PC-3 (cell line): ENCODE measurements around the gene RSU1. TPM values are rescaled to one million over a fixed set of nuclear protein-coding genes. Genes with fewer than 3 reads are reported as not detected.

Experiments used
- ATAC-seq: fragments of 200-7000 bp; cut with Tn5 transposase; 2 replicates; pipeline ENCODE4 v1.9.1; 2020; ENCODE audit warnings: mild to moderate bottlenecking, moderate library complexity
- BruUV-seq: library from RNA; stranded (reverse); fragments of 400-500 nt; replicated peaks from 2 replicates; lab custom pipeline; 2021; lab: Mats Ljungman, UMichigan
- CTCF ChIA-PET: fragments of 300-600 bp; sonication (Branson Sonifier 250); formaldehyde crosslinking; loops from one replicate; lab custom pipeline; 2022; ENCODE audit warnings: antibody characterized with exemption; lab: Charles Lee
- POLR2A ChIA-PET: fragments of 300-600 bp; sonication (Branson Sonifier 250); formaldehyde crosslinking; loops from one replicate; lab custom pipeline; 2022; ENCODE audit warnings: antibody characterized with exemption; ENCODE audit not compliant: unreplicated experiment; lab: Charles Lee
- DNase-seq: peaks from one replicate; pipeline ENCODE4 v3.0.0-alpha.2; 2015
- H2AFZ ChIP-seq: fragments of 300-600 bp; sonication (generic); 2 replicates; pipeline ENCODE4 v1.6.0; 2016; ENCODE audit warnings: antibody characterized with exemption, low read length
- H3F3A ChIP-seq: fragments of 300-600 bp; sonication (generic); one replicate; pipeline ENCODE4 v1.6.0; 2017; ENCODE audit warnings: antibody characterized with exemption, low read length, control low read depth, mild to moderate bottlenecking; ENCODE audit not compliant: unreplicated experiment
- H3K27ac ChIP-seq: fragments of 300-600 bp; sonication (generic); 2 replicates; pipeline ENCODE4 v1.5.1; 2016; ENCODE audit warnings: mild to moderate bottlenecking, low read length
- H3K27me3 ChIP-seq: fragments of 300-600 bp; sonication (generic); 2 replicates; pipeline ENCODE4 v1.6.1; 2016; ENCODE audit warnings: low read length, mixed read lengths
- H3K36me3 ChIP-seq: fragments of 300-600 bp; sonication (generic); 2 replicates; pipeline ENCODE4 v1.6.1; 2016; ENCODE audit warnings: low read depth, mixed run types, low read length, mixed read lengths
- H3K4me1 ChIP-seq: fragments of 300-600 bp; sonication (generic); 2 replicates; pipeline ENCODE4 v1.5.1; 2016; ENCODE audit warnings: low read length; ENCODE audit not compliant: insufficient read depth
- H3K4me2 ChIP-seq: fragments of 300-600 bp; sonication (generic); 2 replicates; pipeline ENCODE4 v1.6.0; 2016; ENCODE audit warnings: low read length
- H3K4me3 ChIP-seq: fragments of 300-600 bp; sonication (generic); 2 replicates; pipeline ENCODE4 v1.5.1; 2016; ENCODE audit warnings: mild to moderate bottlenecking, low read length, mixed read lengths
- H3K79me2 ChIP-seq: fragments of 300-600 bp; sonication (generic); 2 replicates; pipeline ENCODE4 v1.6.1; 2017; ENCODE audit warnings: low read length, mixed read lengths
- H3K9ac ChIP-seq: fragments of 300-600 bp; sonication (generic); 2 replicates; pipeline ENCODE4 v1.6.0; 2016; ENCODE audit warnings: mild to moderate bottlenecking, low read length
- H3K9me2 ChIP-seq: fragments of 300-600 bp; sonication (generic); replicated peaks from 2 replicates; pipeline ENCODE4 v1.6.1; 2016; ENCODE audit warnings: mixed run types, low read length, mixed read lengths
- H3K9me3 ChIP-seq: fragments of 300-600 bp; sonication (generic); 2 replicates; pipeline ENCODE4 v1.6.1; 2016; ENCODE audit warnings: low read length, mixed read lengths
- H4K20me1 ChIP-seq: fragments of 300-600 bp; sonication (generic); 2 replicates; pipeline ENCODE4 v1.6.1; 2016; ENCODE audit warnings: low read length, mixed read lengths
- CTCF ChIP-seq: fragments of 300-600 bp; sonication (generic); conservative IDR thresholded peaks from 2 replicates; pipeline ENCODE4 v1.5.1; 2017; ENCODE audit warnings: antibody characterized with exemption, low read depth, mild to moderate bottlenecking, low read length
- EZH2 ChIP-seq: fragments of 300-600 bp; sonication (generic); IDR thresholded peaks from one replicate; pipeline ENCODE4 v1.6.1; 2017; ENCODE audit warnings: antibody characterized with exemption, mild to moderate bottlenecking, low read length; ENCODE audit not compliant: unreplicated experiment
- EZH2phosphoT487 ChIP-seq: fragments of 300-600 bp; sonication (generic); IDR thresholded peaks from 2 replicates; pipeline ENCODE4 v1.6.1; 2018; ENCODE audit warnings: mild to moderate bottlenecking, antibody characterized with exemption, low read length, borderline replicate concordance
- intact Hi-C: fragments of 100-400 bp; cut with micrococcal nuclease; formaldehyde crosslinking; loops from 2 replicates; pipeline ENCODE4 v1.9.0; 2023
- total RNA-seq: library from RNA; depleted of rRNA; stranded (reverse); fragments of >200 nt; gene quantifications from 2 replicates; pipeline ENCODE4 v1.2.3, GENCODE V29; 2014

The RSU1 gene
- total RNA-seq, 1 experiment from 2014 or later: 21.2 TPM

- H3K4me3 ChIP-seq: no peak overlapping the region
- H3K4me2 ChIP-seq: no peak overlapping the region
- no peaks in the 10 kb centered on the region for H3K4me1 ChIP-seq
- H3K9ac ChIP-seq: no peak overlapping the region
- no TSS peak for BruUV-seq
- intact Hi-C loops: no loop called here
- H2AFZ ChIP-seq: no peak overlapping the region
- no peak overlapping the region for H3K27ac ChIP-seq
- H3K9me3 ChIP-seq: no peaks in the 10 kb centered on the region
- H3K36me3 ChIP-seq: no peaks in the 10 kb centered on the region
- H3F3A ChIP-seq: no peaks in the 10 kb centered on the region
- ChIA-PET POLR2A (no interaction called here), CTCF (no interaction called here)
- no peaks in the 10 kb centered on the region for H3K79me2 ChIP-seq
- peak; percentile 1 for DNase-seq
- TF ChIP-seq EZH2phosphoT487: no peak
- no peak for TF ChIP-seq CTCF
- TF ChIP-seq EZH2: no peak
- ATAC-seq: no peak
- no peaks in the 10 kb centered on the region for H3K9me2 ChIP-seq
- no peaks in the 10 kb centered on the region for H3K27me3 ChIP-seq
- no peaks in the 10 kb centered on the region for H4K20me1 ChIP-seq
Observed at GRCh38 chr10:16565604-16566003, 251.6 kb downstream of the RSU1 start.

DNA sequence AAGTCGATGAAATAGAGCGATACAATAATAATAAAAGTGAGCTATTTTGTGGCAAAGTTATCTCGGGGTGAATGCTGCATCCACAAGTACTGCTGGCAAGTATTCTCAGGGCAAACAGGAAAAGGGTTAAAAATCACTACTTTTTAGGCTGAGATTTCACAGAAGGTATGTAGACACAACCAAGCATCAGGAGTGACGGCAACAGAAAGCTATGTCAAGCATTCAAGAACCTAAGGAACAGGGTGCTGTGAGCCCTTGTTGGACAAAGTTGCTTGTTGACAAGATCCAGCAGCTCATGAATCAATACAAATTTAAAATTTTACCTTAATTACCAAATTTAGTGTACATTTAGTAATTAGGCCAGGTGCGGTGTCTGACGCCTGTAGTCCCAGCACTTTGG, 254.3 kb downstream of the RSU1 start:
- Histone ChIP-seq H4K20me1 (no peaks in the 10 kb centered on the region), H3K4me3 (no peak overlapping the region), H3K27me3 (no peaks in the 10 kb centered on the region), H3K36me3 (no peaks in the 10 kb centered on the region), H3K4me2 (no peak overlapping the region), H3K9me2 (no peaks in the 10 kb centered on the region), H2AFZ (no peak overlapping the region), H3K9me3 (no peaks in the 10 kb centered on the region), H3K79me2 (no peaks in the 10 kb centered on the region), H3F3A (no peaks in the 10 kb centered on the region), H3K27ac (no peak overlapping the region), H3K9ac (no peak overlapping the region), H3K4me1 (no peaks in the 10 kb centered on the region)
- BruUV-seq: no TSS peak
- ChIA-PET POLR2A (no interaction called here), CTCF (no interaction called here)
- ATAC-seq: no peak
- DNase-seq: no peak
- TF ChIP-seq CTCF (no peak), EZH2phosphoT487 (no peak), EZH2 (no peak)
- intact Hi-C loops: no loop called here

DNA sequence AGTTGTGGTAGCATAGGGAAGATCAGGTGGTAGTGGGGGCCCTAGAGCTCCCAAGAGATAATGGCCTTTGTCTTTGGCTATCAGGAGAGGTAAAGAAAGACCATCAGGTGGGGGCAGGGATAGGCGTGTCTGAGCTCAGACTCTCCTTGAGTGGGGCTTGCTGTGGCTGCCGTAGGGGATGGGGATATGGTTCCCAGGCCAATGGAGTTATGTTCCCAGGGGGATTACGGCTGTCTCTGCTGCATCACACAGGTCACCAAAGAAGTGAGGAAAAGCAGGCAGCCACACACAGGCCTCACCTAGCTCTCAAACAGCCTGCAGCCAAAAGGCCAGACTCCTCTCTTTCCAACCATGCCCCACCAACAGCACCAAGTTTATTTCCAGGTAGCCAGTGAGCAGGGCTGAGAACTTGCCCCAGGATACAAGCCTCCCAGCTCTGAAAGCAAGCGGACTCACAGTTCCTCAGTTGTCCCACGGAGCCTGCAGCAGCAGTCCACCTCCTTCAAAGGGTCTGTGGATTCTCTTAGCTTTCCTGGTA, 257.9 kb downstream of the RSU1 start:
- Histone ChIP-seq H2AFZ (no peak overlapping the region), H3K27ac (no peak overlapping the region), H3K4me3 (no peak overlapping the region), H3K9me3 (no peaks in the 10 kb centered on the region), H3K4me2 (no peak overlapping the region), H3K9me2 (no peaks in the 10 kb centered on the region), H3F3A (no peaks in the 10 kb centered on the region), H3K36me3 (no peaks in the 10 kb centered on the region), H3K27me3 (no peaks in the 10 kb centered on the region), H3K79me2 (no peaks in the 10 kb centered on the region), H3K9ac (no peak overlapping the region), H3K4me1 (no peaks in the 10 kb centered on the region), H4K20me1 (no peaks in the 10 kb centered on the region)
- TF ChIP-seq EZH2 (no peak), CTCF (no peak)
- intact Hi-C loops: no loop called here
- no TSS peak for BruUV-seq
- CTCF ChIA-PET: no interaction called here
- ATAC-seq: no peak
- POLR2A ChIA-PET: no interaction called here
- no peak for DNase-seq
